Measurements from ENCODE around the gene FRAT1. TPM values are rescaled to one million over a fixed set of nuclear protein-coding genes. Genes with fewer than 3 reads are reported as not detected.

FRAT1 gene
- total RNA-seq, 2 donors from 2014 or later: 3.0 to 6.5 TPM

- intact Hi-C loops (cut with DNase I): no loop called here
- peaks cover 7 to 30% of the 10 kb centered on the region in 2 donors for H3K36me3 ChIP-seq (replicated peaks in 1 of 2; ENCODE audit: insufficient read depth in 1 of 2, low read depth in 2 of 2)
Measured at GRCh38 chr10:97360705-97361536, 41.9 kb downstream of the FRAT1 start.

DNA sequence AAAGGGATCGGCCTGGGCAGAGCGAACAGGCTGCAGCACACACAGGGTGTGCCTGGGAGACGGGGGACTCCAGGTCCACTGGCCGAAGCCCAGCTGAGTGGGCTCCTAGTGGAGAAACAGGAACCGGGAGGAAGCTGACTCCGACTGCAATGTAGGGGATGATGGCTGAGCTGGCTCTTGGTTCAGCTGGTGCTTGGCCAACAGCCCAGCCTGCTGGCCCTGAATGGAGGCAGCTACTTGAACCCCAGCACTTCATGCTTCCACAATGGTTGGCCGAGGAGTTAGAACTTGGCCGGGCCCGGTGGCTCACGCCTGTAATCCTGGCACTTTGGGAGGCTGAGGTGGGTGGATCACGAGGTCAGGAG, 42.4 kb downstream of the FRAT1 start:
- H3K36me3 ChIP-seq (replicated peaks in 1 of 2; ENCODE audit: insufficient read depth in 1 of 2, low read depth in 2 of 2): peaks cover 7 to 33% of the 10 kb centered on the region in 2 donors
- intact Hi-C loops (cut with DNase I): no loop called here

More at GRCh38 chr10:97360705-97361536, 41.9 kb downstream of the FRAT1 start:
- H3K9me3 ChIP-seq: no peaks in the 10 kb centered on the region
- DNase-seq (no peak), ATAC-seq (no peak)
- no peak overlapping the region for H3K4me3 ChIP-seq
- TF ChIP-seq POLR2A (IDR thresholded peaks at IDR 0.05): no peak
- TF ChIP-seq, protein P1, sequence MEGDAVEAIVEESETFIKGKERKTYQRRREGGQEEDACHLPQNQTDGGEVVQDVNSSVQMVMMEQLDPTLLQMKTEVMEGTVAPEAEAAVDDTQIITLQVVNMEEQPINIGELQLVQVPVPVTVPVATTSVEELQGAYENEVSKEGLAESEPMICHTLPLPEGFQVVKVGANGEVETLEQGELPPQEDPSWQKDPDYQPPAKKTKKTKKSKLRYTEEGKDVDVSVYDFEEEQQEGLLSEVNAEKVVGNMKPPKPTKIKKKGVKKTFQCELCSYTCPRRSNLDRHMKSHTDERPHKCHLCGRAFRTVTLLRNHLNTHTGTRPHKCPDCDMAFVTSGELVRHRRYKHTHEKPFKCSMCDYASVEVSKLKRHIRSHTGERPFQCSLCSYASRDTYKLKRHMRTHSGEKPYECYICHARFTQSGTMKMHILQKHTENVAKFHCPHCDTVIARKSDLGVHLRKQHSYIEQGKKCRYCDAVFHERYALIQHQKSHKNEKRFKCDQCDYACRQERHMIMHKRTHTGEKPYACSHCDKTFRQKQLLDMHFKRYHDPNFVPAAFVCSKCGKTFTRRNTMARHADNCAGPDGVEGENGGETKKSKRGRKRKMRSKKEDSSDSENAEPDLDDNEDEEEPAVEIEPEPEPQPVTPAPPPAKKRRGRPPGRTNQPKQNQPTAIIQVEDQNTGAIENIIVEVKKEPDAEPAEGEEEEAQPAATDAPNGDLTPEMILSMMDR (IDR thresholded peaks at IDR 0.05): no peak
- 86 to 90% methylated on average over 5 to 11 of the region's 11 CpGs for WGBS, 2 donors
- no peaks in the 10 kb centered on the region for H3K27me3 ChIP-seq
- H3K27ac ChIP-seq: no peak overlapping the region
- no peaks in the 10 kb centered on the region for H3K4me1 ChIP-seq

DNA sequence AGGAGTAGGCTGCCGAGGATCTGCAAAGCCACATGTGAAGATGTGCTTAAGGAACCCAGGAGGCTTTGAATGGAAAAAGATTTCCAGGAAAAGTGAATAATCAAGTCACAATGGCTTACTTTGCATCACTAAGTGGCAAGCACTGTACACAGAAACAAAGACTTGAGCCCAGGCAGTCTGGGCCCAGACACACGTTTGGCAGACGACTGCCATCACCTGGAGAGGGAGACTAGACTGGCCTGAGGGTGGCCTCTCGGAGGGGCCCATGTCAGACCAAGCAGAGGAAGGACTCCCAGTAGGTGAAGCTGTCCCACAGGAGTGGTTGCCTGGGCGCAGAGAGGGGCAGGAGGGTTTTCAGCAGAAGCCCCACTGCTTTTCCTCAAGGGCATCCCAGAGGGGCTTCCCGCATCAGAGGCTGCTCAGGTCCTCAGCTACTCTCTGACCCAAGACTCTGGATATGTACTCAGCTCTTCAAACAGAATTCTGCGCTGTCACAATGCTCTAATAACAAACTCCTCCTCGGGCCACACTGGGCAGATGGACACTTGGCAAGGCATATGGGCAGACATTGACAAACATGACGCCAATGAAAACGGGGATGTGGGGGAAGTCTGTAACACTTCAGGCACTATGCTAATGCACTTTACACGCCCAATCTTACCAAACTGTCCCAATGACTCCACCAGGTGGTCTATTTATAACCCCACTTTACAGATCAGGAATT, 43.4 kb downstream of the FRAT1 start:
- intact Hi-C loops (cut with DNase I): no loop called here
- no peaks in the 10 kb centered on the region for H3K4me1 ChIP-seq
- no peaks in the 10 kb centered on the region for H3K27me3 ChIP-seq
- no peak overlapping the region for H3K4me3 ChIP-seq
- TF ChIP-seq POLR2A (IDR thresholded peaks at IDR 0.05): no peak
- TF ChIP-seq, protein P1 (IDR thresholded peaks at IDR 0.05): no peak
- WGBS, 2 donors: 70 to 76% methylated on average over 8 to 11 of the region's 11 CpGs
- H3K27ac ChIP-seq: no peak overlapping the region
- H3K9me3 ChIP-seq: no peaks in the 10 kb centered on the region
- H3K36me3 ChIP-seq (replicated peaks in 1 of 2; ENCODE audit: insufficient read depth in 1 of 2, low read depth in 2 of 2): peaks cover 7 to 37% of the 10 kb centered on the region in 2 donors
- DNase-seq: no peak
- no peak for ATAC-seq

More for the DNA sequence above, 42.4 kb downstream of the FRAT1 start:
- DNase-seq (no peak), ATAC-seq (no peak)
- H3K4me3 ChIP-seq: no peak overlapping the region
- 86 to 87% methylated on average over 10 to 11 of the region's 11 CpGs for WGBS, 2 donors
- TF ChIP-seq POLR2A (IDR thresholded peaks at IDR 0.05): no peak
- TF ChIP-seq, protein P1 (IDR thresholded peaks at IDR 0.05): no peak
- H3K27ac ChIP-seq: no peak overlapping the region
- H3K9me3 ChIP-seq: no peaks in the 10 kb centered on the region
- no peaks in the 10 kb centered on the region for H3K27me3 ChIP-seq
- H3K4me1 ChIP-seq: no peaks in the 10 kb centered on the region

DNA sequence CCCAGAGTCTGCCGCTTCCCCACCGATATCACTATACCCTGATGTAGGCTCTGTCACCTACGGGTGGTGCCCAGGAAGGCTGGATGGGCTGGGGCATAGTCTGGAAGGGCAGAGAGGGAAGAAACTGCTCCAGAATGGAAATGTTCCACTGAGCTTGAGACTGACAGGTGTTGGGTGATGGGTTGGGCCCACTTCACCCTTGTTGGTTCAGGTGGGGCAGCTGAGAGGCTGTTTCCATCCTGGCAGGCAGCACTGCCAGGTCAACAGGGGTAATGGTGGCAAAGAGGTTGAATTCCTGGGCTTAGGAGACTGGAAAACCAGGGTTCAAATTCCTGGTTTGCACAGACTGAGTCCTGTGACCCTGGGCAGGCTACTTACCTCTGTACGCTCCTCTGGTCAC, 44.0 kb downstream of the FRAT1 start:
- no peak overlapping the region for H3K27ac ChIP-seq
- intact Hi-C loops (cut with DNase I): no loop called here
- H3K36me3 ChIP-seq (replicated peaks in 1 of 2; ENCODE audit: insufficient read depth in 1 of 2, low read depth in 2 of 2): peaks cover 7 to 38% of the 10 kb centered on the region in 2 donors
- TF ChIP-seq, protein P1 (IDR thresholded peaks at IDR 0.05): no peak
- no peak for TF ChIP-seq POLR2A (IDR thresholded peaks at IDR 0.05)
- DNase-seq (no peak), ATAC-seq (no peak)
- no peaks in the 10 kb centered on the region for H3K9me3 ChIP-seq
- no peaks in the 10 kb centered on the region for H3K27me3 ChIP-seq
- no peak overlapping the region for H3K4me3 ChIP-seq
- 92 to 93% methylated on average over 4 of the region's 4 CpGs for WGBS, 2 donors
- H3K4me1 ChIP-seq: no peaks in the 10 kb centered on the region

Measured in body of pancreas (tissue), 4 donors.